SU-DHL-6 (cell line): Measurements from ENCODE around the gene BEGAIN.

ENCODE experiments used
- H2AFZ ChIP-seq: fragments of 200-600 bp; sonication (generic); 2 replicates; pipeline ENCODE4 v1.6.1; 2014; ENCODE audit warnings: low read depth, mild to moderate bottlenecking, moderate library complexity, mixed read lengths, antibody characterized with exemption, low read length; ENCODE audit not compliant: severe bottlenecking
- H3F3A ChIP-seq: fragments of 200-600 bp; shearing (Covaris generic); 2 replicates; pipeline ENCODE4 v1.6.0; 2016; ENCODE audit warnings: antibody characterized with exemption, mild to moderate bottlenecking; ENCODE audit not compliant: insufficient read depth
- H3K27ac ChIP-seq: fragments of 200-600 bp; sonication (generic); 2 replicates; pipeline ENCODE4 v1.5.1; 2016; ENCODE audit warnings: low read depth, mild to moderate bottlenecking, low read length, moderate library complexity, mixed read lengths
- H3K27me3 ChIP-seq: fragments of 200-600 bp; sonication (generic), shearing (Covaris generic); 2 replicates; pipeline ENCODE4 v1.6.0; 2014; ENCODE audit warnings: mild to moderate bottlenecking, low read length
- H3K36me3 ChIP-seq: fragments of 200-600 bp; sonication (generic); 2 replicates; pipeline ENCODE4 v1.6.1; 2014; ENCODE audit warnings: mild to moderate bottlenecking, low read length, mixed read lengths
- H3K4me2 ChIP-seq: fragments of 300-600, 200-600 bp; shearing (Covaris generic), sonication (generic); 2 replicates; pipeline ENCODE4 v1.6.0; 2014; ENCODE audit warnings: low read length, low read depth, mild to moderate bottlenecking; ENCODE audit not compliant: poor library complexity, severe bottlenecking
- H3K4me3 ChIP-seq: fragments of 200-600 bp; sonication (generic); 2 replicates; pipeline ENCODE4 v1.5.1; 2014; ENCODE audit warnings: antibody characterized with exemption, low read length, mild to moderate bottlenecking, mixed read lengths; ENCODE audit not compliant: insufficient read depth, poor library complexity, severe bottlenecking
- H3K79me2 ChIP-seq: fragments of 200-600 bp; sonication (generic); 2 replicates; pipeline ENCODE4 v1.6.1; 2014; ENCODE audit warnings: mild to moderate bottlenecking, low read length, moderate library complexity; ENCODE audit not compliant: insufficient read depth
- H3K9ac ChIP-seq: fragments of 200-600 bp; sonication (generic); 2 replicates; pipeline ENCODE4 v1.7.0; 2014; ENCODE audit warnings: mild to moderate bottlenecking, low read length
- H3K9me2 ChIP-seq: fragments of 200-600 bp; sonication (generic); replicated peaks from 2 replicates; pipeline ENCODE4 v1.6.1; 2014; ENCODE audit warnings: low read length; ENCODE audit not compliant: insufficient read depth
- H3K9me3 ChIP-seq: fragments of 200-600 bp; sonication (generic); 2 replicates; pipeline ENCODE4 v1.6.1; 2014; ENCODE audit warnings: low read length, mixed read lengths; ENCODE audit not compliant: insufficient read depth
- H4K20me1 ChIP-seq: fragments of 200-600 bp; sonication (generic); 2 replicates; pipeline ENCODE4 v1.6.1; 2014; ENCODE audit warnings: low read depth, mild to moderate bottlenecking, antibody characterized with exemption, low read length, moderate library complexity, mixed read lengths
- CTCF ChIP-seq: fragments of 200-600 bp; sonication (generic); IDR thresholded peaks from one replicate; pipeline ENCODE4 v1.5.1; 2017; ENCODE audit warnings: antibody characterized with exemption, mild to moderate bottlenecking, low read length, moderate library complexity; ENCODE audit not compliant: insufficient read depth, poor library complexity, severe bottlenecking
- EZH2phosphoT487 ChIP-seq: fragments of 200-600 bp; sonication (generic), shearing (Covaris generic); conservative IDR thresholded peaks from 2 replicates; pipeline ENCODE4 v1.6.1; 2018; ENCODE audit warnings: mild to moderate bottlenecking, antibody characterized with exemption, low read length, moderate library complexity, mixed read lengths

The BEGAIN gene

GRCh38 chr14:100573757-100574641 lies 13.2 kb downstream of the BEGAIN start:
- no peak overlapping the region for H3K9ac ChIP-seq
- H3K4me2 ChIP-seq: no peak overlapping the region

GRCh38 chr14:100573002-100573756 lies 14.0 kb downstream of the BEGAIN start:
- H3K79me2 ChIP-seq: no peaks in the 10 kb centered on the region
- no peaks in the 10 kb centered on the region for H3K27me3 ChIP-seq
- no peaks in the 10 kb centered on the region for H4K20me1 ChIP-seq
- H3K4me3 ChIP-seq: no peak overlapping the region
- H2AFZ ChIP-seq: no peak overlapping the region
- no peaks in the 10 kb centered on the region for H3K9me3 ChIP-seq
- no peak for TF ChIP-seq EZH2phosphoT487
- TF ChIP-seq CTCF: no peak
- H3K27ac ChIP-seq: no peak overlapping the region
- no peaks in the 10 kb centered on the region for H3K36me3 ChIP-seq
- no peak overlapping the region for H3K9ac ChIP-seq
- no peaks in the 10 kb centered on the region for H3K9me2 ChIP-seq
- H3K4me2 ChIP-seq: no peak overlapping the region
- no peaks in the 10 kb centered on the region for H3F3A ChIP-seq

More at GRCh38 chr14:100573757-100574641, 13.2 kb downstream of the BEGAIN start:
- Histone ChIP-seq H3K4me3 (no peak overlapping the region), H3K27me3 (no peaks in the 10 kb centered on the region), H4K20me1 (no peaks in the 10 kb centered on the region), H2AFZ (no peak overlapping the region), H3K9me3 (no peaks in the 10 kb centered on the region), H3K9me2 (no peaks in the 10 kb centered on the region), H3F3A (no peaks in the 10 kb centered on the region), H3K36me3 (no peaks in the 10 kb centered on the region), H3K79me2 (no peaks in the 10 kb centered on the region), H3K27ac (no peak overlapping the region)
- no peak for TF ChIP-seq CTCF
- no peak for TF ChIP-seq EZH2phosphoT487

GRCh38 chr14:100572543-100572942 lies 14.7 kb downstream of the BEGAIN start:
- Histone ChIP-seq H3K4me2 (no peak overlapping the region), H3K9me2 (no peaks in the 10 kb centered on the region), H3K36me3 (no peaks in the 10 kb centered on the region), H3K9ac (no peak overlapping the region), H3K27ac (no peak overlapping the region), H2AFZ (no peak overlapping the region), H3K27me3 (no peaks in the 10 kb centered on the region), H3K79me2 (no peaks in the 10 kb centered on the region), H4K20me1 (no peaks in the 10 kb centered on the region), H3K9me3 (no peaks in the 10 kb centered on the region), H3F3A (no peaks in the 10 kb centered on the region), H3K4me3 (no peak overlapping the region)
- TF ChIP-seq CTCF (no peak), EZH2phosphoT487 (no peak)
